Measurements from ENCODE around the gene ATXN1.

DNA sequence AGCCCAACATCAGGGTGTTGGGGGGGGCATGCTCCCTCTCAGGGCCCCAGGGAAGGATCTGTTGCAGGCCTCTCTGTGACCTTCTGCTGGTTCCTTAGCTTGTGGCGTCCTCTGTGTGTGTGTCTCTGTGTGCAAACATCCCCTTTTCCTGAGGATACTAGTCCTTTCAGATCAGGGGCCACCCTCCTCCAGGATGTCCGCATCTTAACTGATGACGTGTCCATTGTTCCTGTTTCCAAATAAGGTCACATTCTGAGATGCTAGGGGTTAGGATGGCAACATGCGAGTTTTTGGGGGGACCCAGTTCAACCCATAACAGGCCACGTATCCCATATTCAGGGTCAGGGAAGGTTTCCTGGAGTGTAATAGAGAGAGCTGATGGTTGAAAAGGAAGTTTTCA is 482.0 kb downstream of the ATXN1 start:
- no peak for TF ChIP-seq EZH2 (IDR thresholded peaks at IDR 0.05; ENCODE audit: low read depth, low read length, severe bottlenecking)
- TF ChIP-seq YY1 (IDR thresholded peaks at IDR 0.05; ENCODE audit: low read depth, low read length): no peak
- TF ChIP-seq, protein P1, sequence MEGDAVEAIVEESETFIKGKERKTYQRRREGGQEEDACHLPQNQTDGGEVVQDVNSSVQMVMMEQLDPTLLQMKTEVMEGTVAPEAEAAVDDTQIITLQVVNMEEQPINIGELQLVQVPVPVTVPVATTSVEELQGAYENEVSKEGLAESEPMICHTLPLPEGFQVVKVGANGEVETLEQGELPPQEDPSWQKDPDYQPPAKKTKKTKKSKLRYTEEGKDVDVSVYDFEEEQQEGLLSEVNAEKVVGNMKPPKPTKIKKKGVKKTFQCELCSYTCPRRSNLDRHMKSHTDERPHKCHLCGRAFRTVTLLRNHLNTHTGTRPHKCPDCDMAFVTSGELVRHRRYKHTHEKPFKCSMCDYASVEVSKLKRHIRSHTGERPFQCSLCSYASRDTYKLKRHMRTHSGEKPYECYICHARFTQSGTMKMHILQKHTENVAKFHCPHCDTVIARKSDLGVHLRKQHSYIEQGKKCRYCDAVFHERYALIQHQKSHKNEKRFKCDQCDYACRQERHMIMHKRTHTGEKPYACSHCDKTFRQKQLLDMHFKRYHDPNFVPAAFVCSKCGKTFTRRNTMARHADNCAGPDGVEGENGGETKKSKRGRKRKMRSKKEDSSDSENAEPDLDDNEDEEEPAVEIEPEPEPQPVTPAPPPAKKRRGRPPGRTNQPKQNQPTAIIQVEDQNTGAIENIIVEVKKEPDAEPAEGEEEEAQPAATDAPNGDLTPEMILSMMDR (IDR thresholded peaks at IDR 0.05; ENCODE audit: control extremely low read depth in 1 of 3, insufficient read depth in 1 of 3, low read depth in 1 of 3, low read length in 3 of 3): no peak
- TF ChIP-seq EGR1 (IDR thresholded peaks at IDR 0.05; ENCODE audit: borderline replicate concordance, low read depth, low read length): no peak
- TF ChIP-seq MAFK (IDR thresholded peaks at IDR 0.05; ENCODE audit: low read depth, low read length): no peak
- TF ChIP-seq, protein P2, sequence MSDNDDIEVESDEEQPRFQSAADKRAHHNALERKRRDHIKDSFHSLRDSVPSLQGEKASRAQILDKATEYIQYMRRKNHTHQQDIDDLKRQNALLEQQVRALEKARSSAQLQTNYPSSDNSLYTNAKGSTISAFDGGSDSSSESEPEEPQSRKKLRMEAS (IDR thresholded peaks at IDR 0.05): no peak
- TF ChIP-seq EP300 (IDR thresholded peaks at IDR 0.05; ENCODE audit: borderline replicate concordance in 1 of 2, low read depth in 2 of 2, low read length in 2 of 2): no peak
- TF ChIP-seq TEAD4 (IDR thresholded peaks at IDR 0.05; ENCODE audit: low read depth, low read length): no peak
- TF ChIP-seq SUZ12 (IDR thresholded peaks at IDR 0.05; ENCODE audit: low read length): no peak
